A673 (cell line): Measurements from ENCODE around the gene DUOX1. TPM values are rescaled to one million over a fixed set of nuclear protein-coding genes. Genes with fewer than 3 reads are reported as not detected.

Experiments used
- BruUV-seq: library from RNA; stranded (reverse); fragments of 400-500 nt; replicated peaks from 2 replicates; lab custom pipeline; 2021; lab: Mats Ljungman, UMichigan
- CTCF ChIA-PET: fragments of 300-600 bp; sonication (Branson Sonifier 250); formaldehyde crosslinking; loops from one replicate; lab custom pipeline; 2022; ENCODE audit warnings: antibody characterized with exemption; lab: Charles Lee
- POLR2A ChIA-PET: fragments of 300-600 bp; sonication (Branson Sonifier 250); formaldehyde crosslinking; loops from one replicate; lab custom pipeline; 2022; ENCODE audit warnings: antibody characterized with exemption; ENCODE audit not compliant: low non-redundant PET; lab: Charles Lee
- DNase-seq: peaks from one replicate; pipeline ENCODE4 v3.0.0-alpha.2; 2015; ENCODE audit warnings: low spot score
- H3K27ac ChIP-seq: fragments of 200-600 bp; sonication (generic); 2 replicates; pipeline ENCODE4 v1.5.1; 2016; ENCODE audit warnings: mixed run types, low read depth, mild to moderate bottlenecking, mixed read lengths, antibody characterized with exemption, low read length; ENCODE audit not compliant: poor library complexity, severe bottlenecking
- H3K27me3 ChIP-seq: fragments of 200-600 bp; sonication (generic); replicated peaks from 2 replicates; pipeline ENCODE4 v1.6.1; 2017; ENCODE audit warnings: mixed run types, low read depth, mild to moderate bottlenecking, mixed read lengths, antibody characterized with exemption, low read length; ENCODE audit not compliant: insufficient read depth, poor library complexity
- H3K36me3 ChIP-seq: fragments of 200-600 bp; sonication (generic); 2 replicates; pipeline ENCODE4 v1.6.1; 2016; ENCODE audit warnings: mixed run types, mild to moderate bottlenecking, mixed read lengths, antibody characterized with exemption, low read length; ENCODE audit not compliant: insufficient read depth, poor library complexity, severe bottlenecking
- H3K4me1 ChIP-seq: fragments of 200-600 bp; sonication (generic); 2 replicates; pipeline ENCODE4 v1.6.1; 2017; ENCODE audit warnings: mixed run types, mild to moderate bottlenecking, mixed read lengths, antibody characterized with exemption, low read length; ENCODE audit not compliant: insufficient read depth, poor library complexity, severe bottlenecking
- H3K4me3 ChIP-seq: fragments of 200-600 bp; sonication (generic); 2 replicates; pipeline ENCODE4 v1.5.1; 2016; ENCODE audit warnings: low read depth, mixed run types, mild to moderate bottlenecking, mixed read lengths, low read length; ENCODE audit not compliant: poor library complexity, severe bottlenecking
- H3K9me3 ChIP-seq: fragments of 200-600 bp; sonication (generic); 2 replicates; pipeline ENCODE4 v1.6.1; 2016; ENCODE audit warnings: mixed run types, low read depth, mild to moderate bottlenecking, mixed read lengths, antibody characterized with exemption, low read length; ENCODE audit not compliant: poor library complexity, severe bottlenecking
- EZH2 ChIP-seq: fragments of 200-600 bp; sonication (generic); IDR thresholded peaks from 2 replicates; pipeline ENCODE4 v1.6.1; 2017; ENCODE audit warnings: borderline replicate concordance, low read depth, mild to moderate bottlenecking, mixed read lengths, antibody characterized with exemption, low read length; ENCODE audit not compliant: poor library complexity, severe bottlenecking
- intact Hi-C: fragments of 100-400 bp; cut with micrococcal nuclease; formaldehyde crosslinking; loops from one replicate; pipeline ENCODE4 v1.10.0; 2022; ENCODE audit not compliant: unreplicated experiment
- total RNA-seq: library from RNA; stranded (reverse); gene quantifications from 2 replicates; pipeline ENCODE4 v1.2.3, GENCODE V29; 2021
- TF ChIP-seq, protein P1 (sequence below): fragments of 300-800, 200-600 bp; sonication (generic); conservative IDR thresholded peaks from 2 replicates; pipeline ENCODE4 v1.5.1; 2017; ENCODE audit warnings: low read depth, mild to moderate bottlenecking, antibody characterized with exemption, low read length, moderate library complexity, mixed read lengths

Gene DUOX1
- total RNA-seq, 1 experiment from 2014 or later = 1.7 TPM

DNA sequence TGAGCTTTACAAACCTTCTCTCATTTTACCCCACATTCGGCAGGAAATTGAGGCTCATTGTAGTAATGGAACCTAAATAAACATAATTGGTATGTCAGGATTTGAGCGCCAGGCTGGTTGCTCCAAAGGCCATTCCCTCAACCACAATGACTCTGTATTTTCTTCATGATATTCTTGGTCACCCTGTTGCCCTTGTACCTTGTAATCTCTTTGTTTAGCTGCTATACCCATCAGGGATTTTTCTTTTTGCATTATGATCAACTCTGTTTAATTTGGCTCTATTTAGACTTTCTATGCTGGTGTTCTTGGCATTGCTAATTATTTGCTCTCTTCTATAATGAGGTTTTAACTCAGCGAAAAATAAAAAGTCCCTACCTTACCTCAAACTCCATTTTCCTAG, 45.6 kb upstream of the DUOX1 start:
- Histone ChIP-seq H3K27ac (no peak overlapping the region), H3K27me3 (no peaks in the 10 kb centered on the region), H3K9me3 (no peaks in the 10 kb centered on the region), H3K36me3 (no peaks in the 10 kb centered on the region), H3K4me1 (no peaks in the 10 kb centered on the region), H3K4me3 (no peak overlapping the region)
- intact Hi-C loops = no loop called here
- TF ChIP-seq, protein P1, sequence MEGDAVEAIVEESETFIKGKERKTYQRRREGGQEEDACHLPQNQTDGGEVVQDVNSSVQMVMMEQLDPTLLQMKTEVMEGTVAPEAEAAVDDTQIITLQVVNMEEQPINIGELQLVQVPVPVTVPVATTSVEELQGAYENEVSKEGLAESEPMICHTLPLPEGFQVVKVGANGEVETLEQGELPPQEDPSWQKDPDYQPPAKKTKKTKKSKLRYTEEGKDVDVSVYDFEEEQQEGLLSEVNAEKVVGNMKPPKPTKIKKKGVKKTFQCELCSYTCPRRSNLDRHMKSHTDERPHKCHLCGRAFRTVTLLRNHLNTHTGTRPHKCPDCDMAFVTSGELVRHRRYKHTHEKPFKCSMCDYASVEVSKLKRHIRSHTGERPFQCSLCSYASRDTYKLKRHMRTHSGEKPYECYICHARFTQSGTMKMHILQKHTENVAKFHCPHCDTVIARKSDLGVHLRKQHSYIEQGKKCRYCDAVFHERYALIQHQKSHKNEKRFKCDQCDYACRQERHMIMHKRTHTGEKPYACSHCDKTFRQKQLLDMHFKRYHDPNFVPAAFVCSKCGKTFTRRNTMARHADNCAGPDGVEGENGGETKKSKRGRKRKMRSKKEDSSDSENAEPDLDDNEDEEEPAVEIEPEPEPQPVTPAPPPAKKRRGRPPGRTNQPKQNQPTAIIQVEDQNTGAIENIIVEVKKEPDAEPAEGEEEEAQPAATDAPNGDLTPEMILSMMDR = no peak
- no peak for TF ChIP-seq EZH2
- BruUV-seq = no TSS peak
- ChIA-PET POLR2A (no interaction called here), CTCF (no interaction called here)
- DNase-seq = no peak

DNA sequence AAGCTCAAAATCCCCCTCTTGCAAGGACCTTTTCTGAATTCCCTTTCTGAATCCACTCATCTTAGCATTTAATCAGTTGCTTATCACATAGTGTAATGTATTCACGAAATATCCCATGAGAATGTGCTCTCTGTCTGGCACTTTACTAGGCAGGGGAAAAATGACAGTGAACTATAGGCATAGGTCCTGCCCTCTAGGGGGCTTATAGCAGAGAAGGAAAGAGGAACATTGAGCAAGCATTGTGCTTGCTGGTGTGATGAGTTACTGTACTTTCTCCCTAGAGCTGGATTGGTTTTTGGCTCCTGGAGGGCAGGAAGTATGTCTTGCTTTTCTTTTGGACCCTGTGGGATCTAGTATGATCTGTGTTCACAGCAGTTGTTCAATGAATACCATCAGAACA, 42.3 kb upstream of the DUOX1 start:
- Histone ChIP-seq H3K4me3 (no peak overlapping the region), H3K36me3 (no peaks in the 10 kb centered on the region), H3K9me3 (no peaks in the 10 kb centered on the region), H3K27ac (no peak overlapping the region), H3K4me1 (no peaks in the 10 kb centered on the region), H3K27me3 (no peaks in the 10 kb centered on the region)
- ChIA-PET POLR2A (no interaction called here), CTCF (no interaction called here)
- TF ChIP-seq EZH2 = no peak
- TF ChIP-seq, protein P1 = no peak
- BruUV-seq = no TSS peak
- no peak for DNase-seq
- intact Hi-C loops = no loop called here

DNA sequence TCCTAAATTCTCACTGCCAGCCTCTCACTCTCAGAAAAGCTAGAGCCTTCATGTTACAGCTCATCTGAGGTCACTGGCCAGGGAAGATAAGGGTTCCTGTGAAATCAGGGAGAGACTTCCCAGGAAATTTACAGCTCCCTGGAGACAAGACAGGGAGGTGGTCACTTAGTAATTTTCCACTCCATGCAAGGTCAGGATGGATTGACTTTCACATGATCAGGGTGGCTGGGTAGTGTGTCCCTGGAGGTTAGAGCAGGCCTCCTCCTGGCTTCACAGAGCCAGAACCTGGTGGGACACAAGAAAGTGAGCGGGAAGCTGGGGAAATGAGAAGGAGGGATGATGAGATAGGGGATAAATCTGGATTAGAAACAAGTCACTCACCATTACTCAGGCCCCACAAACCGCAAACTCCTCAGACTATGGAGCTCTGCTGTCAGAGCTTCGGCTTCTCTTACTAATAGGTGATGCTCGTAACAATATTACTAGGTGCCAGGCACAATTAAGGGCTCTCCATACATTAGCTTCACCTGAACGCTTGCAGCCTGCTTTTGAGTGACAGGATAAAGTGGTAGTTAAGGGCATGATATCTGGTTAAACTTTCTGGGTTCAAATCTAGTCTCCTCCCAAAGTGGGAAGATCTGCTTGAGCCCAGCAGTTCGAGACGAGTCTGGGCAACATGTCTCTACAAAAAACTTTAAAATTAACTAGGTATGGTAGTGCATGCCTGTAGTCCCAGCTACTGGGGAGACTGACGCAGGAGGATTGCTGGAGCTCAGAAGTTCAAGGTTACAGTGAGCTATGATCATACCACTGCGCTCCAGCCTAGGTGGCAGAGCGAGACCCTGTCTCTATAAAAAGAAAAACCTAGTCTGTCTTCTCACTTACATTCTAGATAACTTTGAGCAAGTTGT, 40.7 kb upstream of the DUOX1 start:
- Histone ChIP-seq H3K4me1 (no peaks in the 10 kb centered on the region), H3K9me3 (no peaks in the 10 kb centered on the region), H3K4me3 (no peak overlapping the region), H3K27ac (no peak overlapping the region), H3K27me3 (no peaks in the 10 kb centered on the region), H3K36me3 (no peaks in the 10 kb centered on the region)
- DNase-seq = no peak
- intact Hi-C loops = no loop called here
- POLR2A ChIA-PET = no interaction called here
- BruUV-seq = no TSS peak
- TF ChIP-seq EZH2 = no peak
- TF ChIP-seq, protein P1 = no peak
- CTCF ChIA-PET = interaction anchor here (1.3 kb wide), 1 partner anchor 29 kb away, joined by 3 read pairs; no protein-coding TSS in a partner anchor
